GM10266 (cell line): Measurements from ENCODE around the gene TIMM10B.
"Not testable (repeated sequence)": the region's sequence is repeated elsewhere in the genome, so short reads cannot be mapped to it uniquely, and the experiment has no call there.

Experiments
- DNase-seq: peaks from one replicate; pipeline ENCODE4 v3.0.0; 2012; ENCODE audit errors: extremely low spot score
- CTCF ChIP-seq: IDR thresholded peaks from 2 replicates; pipeline ENCODE4 v1.5.1; 2012; ENCODE audit warnings: mild to moderate bottlenecking, low read depth; ENCODE audit not compliant: control insufficient read depth, insufficient read depth; ENCODE audit errors: missing control alignments

The TIMM10B gene

GRCh38 chr11:6505577-6506240, 24.4 kb downstream of the TIMM10B start:
- peak; percentile 18 for DNase-seq
- TF ChIP-seq CTCF = peak; percentile 65

GRCh38 chr11:6516865-6517264, 35.6 kb downstream of the TIMM10B start:
- DNase-seq = no peak
- TF ChIP-seq CTCF = no peak

GRCh38 chr11:6520265-6520664, 39.0 kb downstream of the TIMM10B start:
- no peak for TF ChIP-seq CTCF
- no peak for DNase-seq

GRCh38 chr11:6521946-6522345, 40.6 kb downstream of the TIMM10B start:
- DNase-seq = not testable (repeated sequence)

- DNase-seq = no peak
- no peak for TF ChIP-seq CTCF
Observed at GRCh38 chr11:6523253-6523652, 42.0 kb downstream of the TIMM10B start.

- no peak for TF ChIP-seq CTCF
- no peak for DNase-seq
Observed at GRCh38 chr11:6526411-6527135, 45.3 kb downstream of the TIMM10B start.

- DNase-seq = no peak
- no peak for TF ChIP-seq CTCF
Observed at GRCh38 chr11:6529266-6529665, 48.0 kb downstream of the TIMM10B start.

GRCh38 chr11:6530848-6531247, 49.5 kb downstream of the TIMM10B start:
- DNase-seq = no peak
- no peak for TF ChIP-seq CTCF
